Nephron (organoid): Measurements from ENCODE around the gene NRN1.

Experiments
- H3K27ac Mint-ChIP-seq, 3 experiments: 2 replicates each; pipeline ENCODE4 v1.8.0; 2020; ENCODE audit warnings: mixed read lengths in 3 of 3, mild to moderate bottlenecking in 2 of 3, moderate library complexity in 1 of 3
- H3K27me3 Mint-ChIP-seq: 2 replicates; pipeline ENCODE4 v1.8.0; 2021; ENCODE audit warnings: low read depth, mild to moderate bottlenecking, moderate library complexity, mixed read lengths
- H3K36me3 Mint-ChIP-seq: 2 replicates; pipeline ENCODE4 v1.8.0; 2020; ENCODE audit warnings: low read depth, mixed read lengths
- H3K4me1 Mint-ChIP-seq: 2 replicates; pipeline ENCODE4 v1.8.0; 2020; ENCODE audit warnings: mixed read lengths
- H3K4me3 Mint-ChIP-seq, 3 experiments: 2 replicates each; pipeline ENCODE4 v1.8.0; 2020; ENCODE audit warnings: mild to moderate bottlenecking in 3 of 3, mixed read lengths in 3 of 3, moderate library complexity in 2 of 3
- H3K9me3 Mint-ChIP-seq: 2 replicates; pipeline ENCODE4 v1.8.0; 2020; ENCODE audit warnings: mixed read lengths
- TF ChIP-seq, protein P1 (sequence below), 3 experiments: fragments of 200-600 bp; sonication (generic); IDR thresholded peaks; one replicate each; pipeline ENCODE4 v1.5.0; 2021; ENCODE audit warnings: antibody characterized with exemption in 3 of 3; ENCODE audit not compliant: unreplicated experiment in 3 of 3

Gene NRN1

DNA sequence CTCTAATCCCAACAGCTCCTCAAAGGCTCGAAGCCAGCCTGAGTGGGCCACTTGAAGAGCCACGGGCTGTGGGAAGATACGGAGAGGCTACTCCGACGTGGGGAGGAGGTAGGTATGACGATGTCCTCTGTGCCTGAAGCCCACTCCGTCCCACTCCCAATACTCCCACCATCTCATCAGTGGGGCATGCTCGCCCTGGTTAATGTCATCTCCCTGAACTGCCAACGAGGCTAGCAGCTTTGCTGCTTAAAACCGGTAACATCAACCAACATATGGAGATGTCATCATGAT, 11.1 kb downstream of the NRN1 start:
- peaks cover 4% of the 10 kb centered on the region for H3K9me3 Mint-ChIP-seq
- TF ChIP-seq, protein P1, sequence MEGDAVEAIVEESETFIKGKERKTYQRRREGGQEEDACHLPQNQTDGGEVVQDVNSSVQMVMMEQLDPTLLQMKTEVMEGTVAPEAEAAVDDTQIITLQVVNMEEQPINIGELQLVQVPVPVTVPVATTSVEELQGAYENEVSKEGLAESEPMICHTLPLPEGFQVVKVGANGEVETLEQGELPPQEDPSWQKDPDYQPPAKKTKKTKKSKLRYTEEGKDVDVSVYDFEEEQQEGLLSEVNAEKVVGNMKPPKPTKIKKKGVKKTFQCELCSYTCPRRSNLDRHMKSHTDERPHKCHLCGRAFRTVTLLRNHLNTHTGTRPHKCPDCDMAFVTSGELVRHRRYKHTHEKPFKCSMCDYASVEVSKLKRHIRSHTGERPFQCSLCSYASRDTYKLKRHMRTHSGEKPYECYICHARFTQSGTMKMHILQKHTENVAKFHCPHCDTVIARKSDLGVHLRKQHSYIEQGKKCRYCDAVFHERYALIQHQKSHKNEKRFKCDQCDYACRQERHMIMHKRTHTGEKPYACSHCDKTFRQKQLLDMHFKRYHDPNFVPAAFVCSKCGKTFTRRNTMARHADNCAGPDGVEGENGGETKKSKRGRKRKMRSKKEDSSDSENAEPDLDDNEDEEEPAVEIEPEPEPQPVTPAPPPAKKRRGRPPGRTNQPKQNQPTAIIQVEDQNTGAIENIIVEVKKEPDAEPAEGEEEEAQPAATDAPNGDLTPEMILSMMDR (IDR thresholded peaks at IDR 0.05; ENCODE audit: unreplicated experiment in 3 of 3): no peak
- no peak overlapping the region for H3K27ac Mint-ChIP-seq
- H3K36me3 Mint-ChIP-seq: no peaks in the 10 kb centered on the region
- peaks cover 43% of the 10 kb centered on the region for H3K4me1 Mint-ChIP-seq
- peak overlapping the region; percentile 88 to 94 (median 90) for H3K4me3 Mint-ChIP-seq
- peaks cover 99% of the 10 kb centered on the region for H3K27me3 Mint-ChIP-seq

GRCh38 chr6:5994999-5995657, 11.6 kb downstream of the NRN1 start:
- peak overlapping the region; percentile 88 to 94 (median 90) for H3K4me3 Mint-ChIP-seq
- H3K27ac Mint-ChIP-seq: no peak overlapping the region
- H3K27me3 Mint-ChIP-seq: peaks cover 97% of the 10 kb centered on the region
- peaks cover 43% of the 10 kb centered on the region for H3K4me1 Mint-ChIP-seq
- H3K9me3 Mint-ChIP-seq: peaks cover 4% of the 10 kb centered on the region
- H3K36me3 Mint-ChIP-seq: no peaks in the 10 kb centered on the region
- TF ChIP-seq, protein P1 (IDR thresholded peaks at IDR 0.05; ENCODE audit: unreplicated experiment in 3 of 3): no peak

GRCh38 chr6:5994234-5994998, 12.3 kb downstream of the NRN1 start:
- Mint-ChIP-seq H3K4me1 (peaks cover 43% of the 10 kb centered on the region), H3K27me3 (peaks cover 97% of the 10 kb centered on the region), H3K36me3 (no peaks in the 10 kb centered on the region), H3K27ac (no peak overlapping the region), H3K9me3 (peaks cover 4% of the 10 kb centered on the region), H3K4me3 (peak overlapping the region in 1 of 3 experiments; percentile 62)
- TF ChIP-seq, protein P1 (IDR thresholded peaks at IDR 0.05; ENCODE audit: unreplicated experiment in 3 of 3): no peak

DNA sequence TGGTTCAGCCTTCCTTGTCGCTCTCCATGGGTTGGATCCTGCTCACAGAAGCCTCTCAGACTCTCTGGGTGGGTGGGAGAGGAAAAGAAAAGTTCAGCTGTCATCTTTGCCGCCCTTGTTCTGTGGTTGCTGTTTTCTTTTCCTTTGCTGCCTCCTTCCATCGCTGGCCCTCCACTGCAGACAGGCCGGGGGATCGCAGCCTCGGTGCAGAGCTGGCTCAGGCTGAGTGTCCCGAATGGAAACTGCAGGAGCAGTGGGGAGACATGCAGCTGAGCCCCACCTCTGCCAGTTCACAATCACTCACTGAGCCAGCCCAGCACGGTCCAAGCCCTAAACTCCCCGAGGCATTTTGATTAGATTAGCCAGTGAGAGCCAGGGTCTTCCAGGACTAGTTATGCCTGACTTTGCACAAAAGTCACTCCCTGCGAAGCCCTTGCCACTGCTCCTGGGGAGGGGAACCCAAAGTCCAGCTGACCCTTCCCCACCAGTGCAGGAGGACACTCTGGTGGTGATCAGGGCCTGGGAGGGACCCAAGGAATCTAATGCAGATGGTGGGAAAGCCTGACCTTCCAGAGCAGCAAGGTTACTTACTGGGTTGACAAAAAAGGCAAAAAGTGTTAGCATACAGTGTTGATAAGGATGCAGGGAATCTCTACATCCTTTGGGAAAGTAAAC, 14.0 kb downstream of the NRN1 start:
- peaks cover 4% of the 10 kb centered on the region for H3K9me3 Mint-ChIP-seq
- H3K36me3 Mint-ChIP-seq: no peaks in the 10 kb centered on the region
- TF ChIP-seq, protein P1 (IDR thresholded peaks at IDR 0.05; ENCODE audit: unreplicated experiment in 3 of 3): peak in 2 of 3 experiments; percentile 13 to 33
- peaks cover 90% of the 10 kb centered on the region for H3K27me3 Mint-ChIP-seq
- peaks cover 30% of the 10 kb centered on the region for H3K4me1 Mint-ChIP-seq
- H3K27ac Mint-ChIP-seq: no peak overlapping the region
- H3K4me3 Mint-ChIP-seq: no peak overlapping the region

GRCh38 chr6:5990786-5991185, 15.9 kb downstream of the NRN1 start:
- Mint-ChIP-seq H3K9me3 (peaks cover 2% of the 10 kb centered on the region), H3K4me3 (no peak overlapping the region), H3K27ac (no peak overlapping the region), H3K4me1 (peaks cover 20% of the 10 kb centered on the region), H3K36me3 (no peaks in the 10 kb centered on the region), H3K27me3 (peaks cover 75% of the 10 kb centered on the region)
- TF ChIP-seq, protein P1 (IDR thresholded peaks at IDR 0.05; ENCODE audit: unreplicated experiment in 3 of 3): no peak
